ENCODE measurements around the gene CCDC7. TPM values are rescaled to one million over a fixed set of nuclear protein-coding genes. Genes with fewer than 3 reads are reported as not detected.
"Not testable (repeated sequence)": the region's sequence is repeated elsewhere in the genome, so short reads cannot be mapped to it uniquely, and the experiment has no call there.

The CCDC7 gene
- total RNA-seq, 1 experiment from 2014 or later, result 4.0 TPM

DNA sequence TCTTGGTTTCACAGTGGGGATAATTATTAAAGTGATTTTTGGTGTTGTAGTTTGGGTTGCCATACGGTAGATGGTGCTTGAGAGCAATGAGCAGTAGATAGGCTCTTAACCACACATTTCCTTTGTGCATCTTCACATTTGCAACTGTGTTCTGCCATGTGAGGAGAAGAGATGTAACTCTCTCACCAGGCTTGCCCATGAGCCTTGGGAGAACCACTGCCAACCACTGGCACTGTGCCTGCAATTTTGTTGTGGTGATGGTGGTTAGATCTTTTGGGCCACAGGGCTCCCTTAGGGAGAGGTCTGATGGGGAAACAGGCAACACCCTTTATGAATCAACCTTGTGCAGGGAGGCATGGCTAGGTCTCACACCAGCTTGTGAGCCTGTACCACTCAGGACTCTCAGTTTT is 204.3 kb downstream of the CCDC7 start:
- no TSS peak for BruUV-seq (replicated peaks)
- ChIA-PET CTCF (no interaction called here), POLR2A (no interaction called here), RAD21 (ENCODE audit: low non-redundant PET in 1 of 2, low total read pairs in 2 of 2, uncharacterized antibody in 2 of 2, unreplicated experiment in 2 of 2) (no interaction called here)
- Histone ChIP-seq H3K4me2 (ENCODE audit: low read length) (no peak overlapping the region), H3K9me3 (ENCODE audit: control insufficient read depth in 1 of 2, insufficient read depth in 1 of 2, low read depth in 1 of 2, low read length in 2 of 2) (no peaks in the 10 kb centered on the region), H3K36me3 (ENCODE audit: control insufficient read depth in 1 of 2, insufficient read depth in 2 of 2, low read length in 2 of 2) (no peaks in the 10 kb centered on the region), H3K9ac (ENCODE audit: low read length) (no peak overlapping the region), H3K27me3 (ENCODE audit: insufficient read depth, low read length) (no peaks in the 10 kb centered on the region), H3K9me2 (ENCODE audit: insufficient read depth) (no peaks in the 10 kb centered on the region), H2AFZ (ENCODE audit: low read depth, low read length, poor library complexity, severe bottlenecking) (no peak overlapping the region), H3K4me3 (replicated peaks in 1 of 2; ENCODE audit: low read depth in 1 of 2, low read length in 2 of 2) (no peak overlapping the region), H3K79me2 (ENCODE audit: insufficient read depth, low read length) (no peaks in the 10 kb centered on the region), H3K27ac (ENCODE audit: low read depth, low read length) (no peak overlapping the region), H4K20me1 (ENCODE audit: insufficient read depth) (no peaks in the 10 kb centered on the region), H3K4me1 (ENCODE audit: control insufficient read depth in 1 of 2, insufficient read depth in 2 of 2, low read length in 2 of 2) (no peaks in the 10 kb centered on the region)
- TF ChIP-seq POLR2A (IDR thresholded peaks at IDR 0.05; ENCODE audit: borderline replicate concordance, extremely low read depth, insufficient read depth, insufficient read length) (no peak), EZH2 (IDR thresholded peaks at IDR 0.05) (no peak), SRF (IDR thresholded peaks at IDR 0.05; ENCODE audit: low read depth) (no peak), RAD21 (IDR thresholded peaks at IDR 0.05; ENCODE audit: low read depth) (no peak), ELF1 (IDR thresholded peaks at IDR 0.05; ENCODE audit: borderline replicate concordance, low read depth) (no peak), SIN3A (IDR thresholded peaks at IDR 0.05; ENCODE audit: low read depth) (no peak), ZNF274 (IDR thresholded peaks at IDR 0.05; ENCODE audit: low read depth, low read length) (no peak), CBX3 (IDR thresholded peaks at IDR 0.05; ENCODE audit: low read depth) (no peak), POLR2AphosphoS5 (IDR thresholded peaks at IDR 0.05; ENCODE audit: low read depth, low read length) (no peak), JUND (IDR thresholded peaks at IDR 0.05) (no peak), YY1 (IDR thresholded peaks at IDR 0.05; ENCODE audit: extremely low read depth, insufficient replicate concordance, low read depth, low read length) (no peak), SP1 (IDR thresholded peaks at IDR 0.05; ENCODE audit: low read depth) (no peak), EZH2phosphoT487 (IDR thresholded peaks at IDR 0.05; ENCODE audit: borderline replicate concordance) (no peak), EGR1 (IDR thresholded peaks at IDR 0.05; ENCODE audit: low read depth) (no peak)
- TF ChIP-seq, protein P1, sequence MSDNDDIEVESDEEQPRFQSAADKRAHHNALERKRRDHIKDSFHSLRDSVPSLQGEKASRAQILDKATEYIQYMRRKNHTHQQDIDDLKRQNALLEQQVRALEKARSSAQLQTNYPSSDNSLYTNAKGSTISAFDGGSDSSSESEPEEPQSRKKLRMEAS (IDR thresholded peaks at IDR 0.05), result no peak
- TF ChIP-seq, protein P2, sequence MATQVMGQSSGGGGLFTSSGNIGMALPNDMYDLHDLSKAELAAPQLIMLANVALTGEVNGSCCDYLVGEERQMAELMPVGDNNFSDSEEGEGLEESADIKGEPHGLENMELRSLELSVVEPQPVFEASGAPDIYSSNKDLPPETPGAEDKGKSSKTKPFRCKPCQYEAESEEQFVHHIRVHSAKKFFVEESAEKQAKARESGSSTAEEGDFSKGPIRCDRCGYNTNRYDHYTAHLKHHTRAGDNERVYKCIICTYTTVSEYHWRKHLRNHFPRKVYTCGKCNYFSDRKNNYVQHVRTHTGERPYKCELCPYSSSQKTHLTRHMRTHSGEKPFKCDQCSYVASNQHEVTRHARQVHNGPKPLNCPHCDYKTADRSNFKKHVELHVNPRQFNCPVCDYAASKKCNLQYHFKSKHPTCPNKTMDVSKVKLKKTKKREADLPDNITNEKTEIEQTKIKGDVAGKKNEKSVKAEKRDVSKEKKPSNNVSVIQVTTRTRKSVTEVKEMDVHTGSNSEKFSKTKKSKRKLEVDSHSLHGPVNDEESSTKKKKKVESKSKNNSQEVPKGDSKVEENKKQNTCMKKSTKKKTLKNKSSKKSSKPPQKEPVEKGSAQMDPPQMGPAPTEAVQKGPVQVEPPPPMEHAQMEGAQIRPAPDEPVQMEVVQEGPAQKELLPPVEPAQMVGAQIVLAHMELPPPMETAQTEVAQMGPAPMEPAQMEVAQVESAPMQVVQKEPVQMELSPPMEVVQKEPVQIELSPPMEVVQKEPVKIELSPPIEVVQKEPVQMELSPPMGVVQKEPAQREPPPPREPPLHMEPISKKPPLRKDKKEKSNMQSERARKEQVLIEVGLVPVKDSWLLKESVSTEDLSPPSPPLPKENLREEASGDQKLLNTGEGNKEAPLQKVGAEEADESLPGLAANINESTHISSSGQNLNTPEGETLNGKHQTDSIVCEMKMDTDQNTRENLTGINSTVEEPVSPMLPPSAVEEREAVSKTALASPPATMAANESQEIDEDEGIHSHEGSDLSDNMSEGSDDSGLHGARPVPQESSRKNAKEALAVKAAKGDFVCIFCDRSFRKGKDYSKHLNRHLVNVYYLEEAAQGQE (IDR thresholded peaks at IDR 0.05; ENCODE audit: low read depth), result no peak
- TF ChIP-seq, protein P3, sequence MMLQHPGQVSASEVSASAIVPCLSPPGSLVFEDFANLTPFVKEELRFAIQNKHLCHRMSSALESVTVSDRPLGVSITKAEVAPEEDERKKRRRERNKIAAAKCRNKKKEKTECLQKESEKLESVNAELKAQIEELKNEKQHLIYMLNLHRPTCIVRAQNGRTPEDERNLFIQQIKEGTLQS (IDR thresholded peaks at IDR 0.05), result no peak
- TF ChIP-seq, protein P4, sequence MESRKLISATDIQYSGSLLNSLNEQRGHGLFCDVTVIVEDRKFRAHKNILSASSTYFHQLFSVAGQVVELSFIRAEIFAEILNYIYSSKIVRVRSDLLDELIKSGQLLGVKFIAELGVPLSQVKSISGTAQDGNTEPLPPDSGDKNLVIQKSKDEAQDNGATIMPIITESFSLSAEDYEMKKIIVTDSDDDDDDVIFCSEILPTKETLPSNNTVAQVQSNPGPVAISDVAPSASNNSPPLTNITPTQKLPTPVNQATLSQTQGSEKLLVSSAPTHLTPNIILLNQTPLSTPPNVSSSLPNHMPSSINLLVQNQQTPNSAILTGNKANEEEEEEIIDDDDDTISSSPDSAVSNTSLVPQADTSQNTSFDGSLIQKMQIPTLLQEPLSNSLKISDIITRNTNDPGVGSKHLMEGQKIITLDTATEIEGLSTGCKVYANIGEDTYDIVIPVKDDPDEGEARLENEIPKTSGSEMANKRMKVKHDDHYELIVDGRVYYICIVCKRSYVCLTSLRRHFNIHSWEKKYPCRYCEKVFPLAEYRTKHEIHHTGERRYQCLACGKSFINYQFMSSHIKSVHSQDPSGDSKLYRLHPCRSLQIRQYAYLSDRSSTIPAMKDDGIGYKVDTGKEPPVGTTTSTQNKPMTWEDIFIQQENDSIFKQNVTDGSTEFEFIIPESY (IDR thresholded peaks at IDR 0.05; ENCODE audit: extremely low read depth, insufficient replicate concordance, low read length), result no peak
- intact Hi-C loops (cut with micrococcal nuclease), result no loop called here
- ATAC-seq (no peak), DNase-seq (ENCODE audit: low read depth, low spot score) (no peak)

DNA sequence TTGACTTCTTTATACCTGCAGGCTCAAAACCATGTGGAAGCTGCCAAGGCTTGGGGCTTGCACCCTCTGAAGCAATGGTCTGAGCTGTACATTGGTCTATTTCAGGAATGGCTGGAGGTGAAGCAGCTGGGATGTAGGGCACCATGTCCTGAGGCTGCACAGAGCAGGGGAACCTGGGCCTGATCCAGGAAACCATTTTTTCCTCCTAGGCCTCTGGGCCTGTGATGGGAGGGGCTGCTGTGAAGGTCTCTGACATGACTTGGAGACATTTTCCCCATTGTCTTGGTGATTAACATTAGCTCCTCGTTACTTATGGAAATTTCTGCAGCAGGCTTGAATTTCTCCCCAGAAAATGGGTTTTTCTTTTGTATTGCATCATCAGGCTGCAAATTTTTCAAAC is 211.5 kb downstream of the CCDC7 start:
- H3K4me2 ChIP-seq (ENCODE audit: low read length); H2AFZ ChIP-seq (ENCODE audit: low read depth, low read length, poor library complexity, severe bottlenecking); H3K27ac ChIP-seq (ENCODE audit: low read depth, low read length); H4K20me1 ChIP-seq (ENCODE audit: insufficient read depth); H3K9ac ChIP-seq (ENCODE audit: low read length); ATAC-seq; H3K36me3 ChIP-seq (ENCODE audit: control insufficient read depth in 1 of 2, insufficient read depth in 2 of 2, low read length in 2 of 2); H3K9me2 ChIP-seq (ENCODE audit: insufficient read depth); POLR2A ChIA-PET; H3K79me2 ChIP-seq (ENCODE audit: insufficient read depth, low read length); BruUV-seq (replicated peaks); H3K9me3 ChIP-seq (ENCODE audit: control insufficient read depth in 1 of 2, insufficient read depth in 1 of 2, low read depth in 1 of 2, low read length in 2 of 2); H3K4me1 ChIP-seq (ENCODE audit: control insufficient read depth in 1 of 2, insufficient read depth in 2 of 2, low read length in 2 of 2); intact Hi-C loops (cut with micrococcal nuclease); CTCF ChIA-PET; H3K27me3 ChIP-seq (ENCODE audit: insufficient read depth, low read length); RAD21 ChIA-PET (ENCODE audit: low non-redundant PET in 1 of 2, low total read pairs in 2 of 2, uncharacterized antibody in 2 of 2, unreplicated experiment in 2 of 2); H3K4me3 ChIP-seq (replicated peaks in 1 of 2; ENCODE audit: low read depth in 1 of 2, low read length in 2 of 2); DNase-seq (ENCODE audit: low read depth, low spot score): not testable (repeated sequence)
